Small intestine (tissue), 7 donors: ENCODE measurements around the gene HSPB8. TPM values are rescaled to one million over a fixed set of nuclear protein-coding genes. Genes with fewer than 3 reads are reported as not detected.

ENCODE experiments used
- DNase-seq, 2 donors: peaks; one replicate each; pipeline versions ENCODE4 v3.0.0 to v3.0.0-alpha.2; 2013
- FAIRE-seq: peaks from 2 replicates; lab custom pipeline; 2012; peaks lifted over from hg19 to GRCh38; lab: Jason Lieb, UNC
- H3K27ac ChIP-seq, 3 donors: one replicate each; pipeline ENCODE4 v1.5.1; 2013; ENCODE audit warnings: low read length in 2 of 3, mild to moderate bottlenecking in 2 of 3, control low read depth in 1 of 3, inconsistent platforms in 1 of 3, low read depth in 1 of 3, moderate library complexity in 1 of 3
- H3K27me3 ChIP-seq, 3 donors: one replicate each; pipeline ENCODE4 v1.6.1; 2013; ENCODE audit warnings: low read length in 3 of 3, inconsistent platforms in 1 of 3; ENCODE audit not compliant: control insufficient read depth in 3 of 3, insufficient read depth in 3 of 3
- H3K36me3 ChIP-seq, 3 donors: one replicate each; pipeline ENCODE4 v1.6.1; 2013; ENCODE audit warnings: low read length in 3 of 3, inconsistent platforms in 1 of 3, low read depth in 1 of 3, mild to moderate bottlenecking in 1 of 3, moderate library complexity in 1 of 3; ENCODE audit not compliant: control insufficient read depth in 3 of 3, insufficient read depth in 2 of 3
- H3K4me1 ChIP-seq, 3 donors: one replicate each; pipeline ENCODE4 v1.6.1; 2013; ENCODE audit warnings: low read length in 2 of 3, inconsistent platforms in 1 of 3, low read depth in 1 of 3, mild to moderate bottlenecking in 1 of 3, moderate library complexity in 1 of 3; ENCODE audit not compliant: control insufficient read depth in 3 of 3, insufficient read depth in 2 of 3
- H3K4me3 ChIP-seq, 3 donors: one replicate each; pipeline ENCODE4 v1.5.1; 2013; ENCODE audit warnings: low read length in 3 of 3, control low read depth in 1 of 3, inconsistent platforms in 1 of 3, low read depth in 1 of 3, mild to moderate bottlenecking in 1 of 3, moderate library complexity in 1 of 3
- H3K9me3 ChIP-seq, 2 donors: one replicate each; pipeline ENCODE4 v1.6.1; 2013; ENCODE audit warnings: low read depth in 1 of 2, low read length in 1 of 2; ENCODE audit not compliant: control insufficient read depth in 2 of 2, insufficient read depth in 1 of 2
- WGBS, 3 donors: extraction: QIAGEN DNeasy Blood & Tissue Kit; methylation state at CpG; one replicate each; pipeline ENCODE4 v1.1.7; 2013; 5-methylcytosine and 5-hydroxymethylcytosine counted together
- polyA plus RNA-seq, 4 donors: library from polyadenylated mRNA; stranded (reverse) in 3 of 4; unstranded in 1 of 4; fragments of 200-250 nt in 3 of 4; fragments of 120-200 nt in 1 of 4; gene quantifications; one replicate each; pipeline versions ENCODE4 v1.2.1 to v1.2.3, GENCODE V29; 2013
- donor health status: healthy with polysubstance abuse.
- donor health status: control.
- donor health status: control.
- donor health status: Bipolar disorder and iron deficiency.
- donor health status: healthy.

The HSPB8 gene
- polyA plus RNA-seq, 4 donors: 1.0 to 12.9 (median 4.0) TPM

GRCh38 chr12:119158402-119158801, 20.3 kb upstream of the HSPB8 start:
- 52 to 68% (median 62%) methylated on average over 7 of the region's 7 CpGs for WGBS, 3 donors

GRCh38 chr12:119159844-119160243, 18.9 kb upstream of the HSPB8 start:
- WGBS, 3 donors: 60 to 83% (median 83%) methylated on average over 2 of the region's 2 CpGs
- DNase-seq: no peak
- no peak for FAIRE-seq
- Histone ChIP-seq H3K4me3 (no peak overlapping the region), H3K27me3 (no peaks in the 10 kb centered on the region), H3K36me3 (no peaks in the 10 kb centered on the region), H3K9me3 (no peaks in the 10 kb centered on the region), H3K4me1 (no peaks in the 10 kb centered on the region), H3K27ac (no peak overlapping the region)

More at GRCh38 chr12:119158402-119158801, 20.3 kb upstream of the HSPB8 start:
- FAIRE-seq (no peak), DNase-seq (no peak)
- Histone ChIP-seq H3K27me3 (peaks cover 0 to 6% (median 3%) of the 10 kb centered on the region in 3 donors), H3K4me1 (no peaks in the 10 kb centered on the region), H3K36me3 (no peaks in the 10 kb centered on the region), H3K27ac (no peak overlapping the region), H3K9me3 (no peaks in the 10 kb centered on the region), H3K4me3 (no peak overlapping the region)

- 68 to 71% (median 70%) methylated on average over 3 of the region's 3 CpGs for WGBS, 3 donors
- H3K27ac ChIP-seq: no peak overlapping the region
- H3K36me3 ChIP-seq: no peaks in the 10 kb centered on the region
- H3K9me3 ChIP-seq: no peaks in the 10 kb centered on the region
- DNase-seq (no peak), FAIRE-seq (no peak)
- H3K4me1 ChIP-seq: no peaks in the 10 kb centered on the region
- no peak overlapping the region for H3K4me3 ChIP-seq
- peaks cover 0 to 2% (median 0%) of the 10 kb centered on the region in 3 donors for H3K27me3 ChIP-seq
Measured at GRCh38 chr12:119167902-119168301, 10.8 kb upstream of the HSPB8 start.

DNA sequence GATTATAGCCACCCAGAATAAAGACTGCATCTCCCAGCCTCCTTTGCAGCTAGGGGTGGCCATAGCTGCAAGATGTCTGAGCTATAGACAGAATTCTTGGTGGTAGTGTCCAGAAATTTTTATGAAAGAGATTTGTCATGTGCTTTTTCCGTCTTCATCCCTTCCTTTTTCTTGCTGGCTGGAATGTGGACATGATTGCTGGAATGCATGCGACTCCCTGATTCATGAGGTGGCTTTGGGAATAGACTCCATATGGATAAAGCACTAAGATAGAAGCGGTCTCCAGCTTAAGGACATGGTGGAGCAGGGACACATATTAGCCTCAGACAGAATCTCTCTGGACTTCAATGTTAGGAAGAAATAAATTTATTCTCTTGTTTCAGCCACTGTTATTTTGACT, 10.0 kb upstream of the HSPB8 start:
- no peak for DNase-seq
- H3K36me3 ChIP-seq: no peaks in the 10 kb centered on the region
- 80 to 84% (median 82%) methylated on average over 3 of the region's 3 CpGs for WGBS, 3 donors
- FAIRE-seq: no peak
- no peaks in the 10 kb centered on the region for H3K9me3 ChIP-seq
- no peak overlapping the region for H3K27ac ChIP-seq
- H3K4me1 ChIP-seq: no peaks in the 10 kb centered on the region
- H3K4me3 ChIP-seq: no peak overlapping the region
- H3K27me3 ChIP-seq: peaks cover 0 to 2% (median 0%) of the 10 kb centered on the region in 3 donors

- peaks cover 0 to 2% (median 0%) of the 10 kb centered on the region in 3 donors for H3K27me3 ChIP-seq
- FAIRE-seq (no peak), DNase-seq (no peak)
- no peaks in the 10 kb centered on the region for H3K4me1 ChIP-seq
- H3K36me3 ChIP-seq: no peaks in the 10 kb centered on the region
- 29 to 40% (median 37%) methylated on average over 2 of the region's 2 CpGs for WGBS, 3 donors
- no peak overlapping the region for H3K27ac ChIP-seq
- no peaks in the 10 kb centered on the region for H3K9me3 ChIP-seq
- no peak overlapping the region for H3K4me3 ChIP-seq
Measured at GRCh38 chr12:119169150-119169549, 9.6 kb upstream of the HSPB8 start.

GRCh38 chr12:119171291-119171690, 7.4 kb upstream of the HSPB8 start:
- Histone ChIP-seq H3K27me3 (peaks cover 0 to 2% (median 0%) of the 10 kb centered on the region in 3 donors), H3K36me3 (no peaks in the 10 kb centered on the region), H3K4me1 (no peaks in the 10 kb centered on the region), H3K9me3 (no peaks in the 10 kb centered on the region), H3K4me3 (no peak overlapping the region), H3K27ac (no peak overlapping the region)
- 42 to 62% (median 61%) methylated on average over 5 of the region's 5 CpGs for WGBS, 3 donors
- FAIRE-seq (no peak), DNase-seq (no peak)

- no peak overlapping the region for H3K27ac ChIP-seq
- peaks cover 0 to 2% (median 0%) of the 10 kb centered on the region in 3 donors for H3K27me3 ChIP-seq
- WGBS, 3 donors: 51 to 70% (median 63%) methylated on average over 15 of the region's 15 CpGs
- FAIRE-seq: no peak
- H3K36me3 ChIP-seq: no peaks in the 10 kb centered on the region
- H3K9me3 ChIP-seq: no peaks in the 10 kb centered on the region
- no peak for DNase-seq
- no peak overlapping the region for H3K4me3 ChIP-seq
- H3K4me1 ChIP-seq: no peaks in the 10 kb centered on the region
Measured at GRCh38 chr12:119171691-119172425, 6.9 kb upstream of the HSPB8 start.

GRCh38 chr12:119175081-119175480, 3.6 kb upstream of the HSPB8 start:
- Histone ChIP-seq H3K27me3 (peaks cover 0 to 12% (median 0%) of the 10 kb centered on the region in 3 donors), H3K4me1 (no peaks in the 10 kb centered on the region), H3K36me3 (no peaks in the 10 kb centered on the region), H3K27ac (no peak overlapping the region), H3K9me3 (no peaks in the 10 kb centered on the region), H3K4me3 (no peak overlapping the region)
- WGBS, 3 donors: 63 to 82% (median 78%) methylated on average over 5 of the region's 5 CpGs
- DNase-seq (no peak), FAIRE-seq (no peak)
